ENCODE measurements around the gene PIK3C3. TPM values are rescaled to one million over a fixed set of nuclear protein-coding genes. Genes with fewer than 3 reads are reported as not detected.

The PIK3C3 gene
- total and polyA plus RNA-seq, 9 of the 15 experiments (the other 6 are each of a cell fraction or from before 2014, with no cell fraction given), result 27.0 to 101 (median 42.9) TPM

DNA sequence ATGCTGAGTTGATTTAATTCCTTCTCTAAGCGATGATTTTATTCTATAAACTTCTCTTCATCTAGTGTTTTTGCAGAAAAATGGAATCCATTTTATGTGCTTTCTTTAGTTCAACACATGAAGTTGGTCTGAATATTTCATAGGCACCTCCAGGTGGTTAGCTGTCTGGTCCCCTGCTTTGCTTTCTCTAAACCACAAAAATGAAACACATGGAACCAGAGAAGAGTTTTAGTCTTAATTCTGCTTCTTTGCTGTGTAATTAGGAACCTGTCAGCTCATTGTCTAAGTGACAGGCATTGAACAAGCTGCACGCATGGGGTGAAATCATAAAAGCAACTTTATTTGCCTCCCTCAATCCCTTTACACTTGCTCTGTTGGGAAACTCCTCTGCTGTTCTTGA, 150.4 kb downstream of the PIK3C3 start (continued):
- TF ChIP-seq FOXO4 (CRISPR knock-in tag; IDR thresholded peaks at IDR 0.05), result no peak
- TF ChIP-seq SRSF7 (optimal IDR thresholded peaks at IDR 0.05; ENCODE audit: low read depth, low read length), result no peak
- TF ChIP-seq, protein P1, sequence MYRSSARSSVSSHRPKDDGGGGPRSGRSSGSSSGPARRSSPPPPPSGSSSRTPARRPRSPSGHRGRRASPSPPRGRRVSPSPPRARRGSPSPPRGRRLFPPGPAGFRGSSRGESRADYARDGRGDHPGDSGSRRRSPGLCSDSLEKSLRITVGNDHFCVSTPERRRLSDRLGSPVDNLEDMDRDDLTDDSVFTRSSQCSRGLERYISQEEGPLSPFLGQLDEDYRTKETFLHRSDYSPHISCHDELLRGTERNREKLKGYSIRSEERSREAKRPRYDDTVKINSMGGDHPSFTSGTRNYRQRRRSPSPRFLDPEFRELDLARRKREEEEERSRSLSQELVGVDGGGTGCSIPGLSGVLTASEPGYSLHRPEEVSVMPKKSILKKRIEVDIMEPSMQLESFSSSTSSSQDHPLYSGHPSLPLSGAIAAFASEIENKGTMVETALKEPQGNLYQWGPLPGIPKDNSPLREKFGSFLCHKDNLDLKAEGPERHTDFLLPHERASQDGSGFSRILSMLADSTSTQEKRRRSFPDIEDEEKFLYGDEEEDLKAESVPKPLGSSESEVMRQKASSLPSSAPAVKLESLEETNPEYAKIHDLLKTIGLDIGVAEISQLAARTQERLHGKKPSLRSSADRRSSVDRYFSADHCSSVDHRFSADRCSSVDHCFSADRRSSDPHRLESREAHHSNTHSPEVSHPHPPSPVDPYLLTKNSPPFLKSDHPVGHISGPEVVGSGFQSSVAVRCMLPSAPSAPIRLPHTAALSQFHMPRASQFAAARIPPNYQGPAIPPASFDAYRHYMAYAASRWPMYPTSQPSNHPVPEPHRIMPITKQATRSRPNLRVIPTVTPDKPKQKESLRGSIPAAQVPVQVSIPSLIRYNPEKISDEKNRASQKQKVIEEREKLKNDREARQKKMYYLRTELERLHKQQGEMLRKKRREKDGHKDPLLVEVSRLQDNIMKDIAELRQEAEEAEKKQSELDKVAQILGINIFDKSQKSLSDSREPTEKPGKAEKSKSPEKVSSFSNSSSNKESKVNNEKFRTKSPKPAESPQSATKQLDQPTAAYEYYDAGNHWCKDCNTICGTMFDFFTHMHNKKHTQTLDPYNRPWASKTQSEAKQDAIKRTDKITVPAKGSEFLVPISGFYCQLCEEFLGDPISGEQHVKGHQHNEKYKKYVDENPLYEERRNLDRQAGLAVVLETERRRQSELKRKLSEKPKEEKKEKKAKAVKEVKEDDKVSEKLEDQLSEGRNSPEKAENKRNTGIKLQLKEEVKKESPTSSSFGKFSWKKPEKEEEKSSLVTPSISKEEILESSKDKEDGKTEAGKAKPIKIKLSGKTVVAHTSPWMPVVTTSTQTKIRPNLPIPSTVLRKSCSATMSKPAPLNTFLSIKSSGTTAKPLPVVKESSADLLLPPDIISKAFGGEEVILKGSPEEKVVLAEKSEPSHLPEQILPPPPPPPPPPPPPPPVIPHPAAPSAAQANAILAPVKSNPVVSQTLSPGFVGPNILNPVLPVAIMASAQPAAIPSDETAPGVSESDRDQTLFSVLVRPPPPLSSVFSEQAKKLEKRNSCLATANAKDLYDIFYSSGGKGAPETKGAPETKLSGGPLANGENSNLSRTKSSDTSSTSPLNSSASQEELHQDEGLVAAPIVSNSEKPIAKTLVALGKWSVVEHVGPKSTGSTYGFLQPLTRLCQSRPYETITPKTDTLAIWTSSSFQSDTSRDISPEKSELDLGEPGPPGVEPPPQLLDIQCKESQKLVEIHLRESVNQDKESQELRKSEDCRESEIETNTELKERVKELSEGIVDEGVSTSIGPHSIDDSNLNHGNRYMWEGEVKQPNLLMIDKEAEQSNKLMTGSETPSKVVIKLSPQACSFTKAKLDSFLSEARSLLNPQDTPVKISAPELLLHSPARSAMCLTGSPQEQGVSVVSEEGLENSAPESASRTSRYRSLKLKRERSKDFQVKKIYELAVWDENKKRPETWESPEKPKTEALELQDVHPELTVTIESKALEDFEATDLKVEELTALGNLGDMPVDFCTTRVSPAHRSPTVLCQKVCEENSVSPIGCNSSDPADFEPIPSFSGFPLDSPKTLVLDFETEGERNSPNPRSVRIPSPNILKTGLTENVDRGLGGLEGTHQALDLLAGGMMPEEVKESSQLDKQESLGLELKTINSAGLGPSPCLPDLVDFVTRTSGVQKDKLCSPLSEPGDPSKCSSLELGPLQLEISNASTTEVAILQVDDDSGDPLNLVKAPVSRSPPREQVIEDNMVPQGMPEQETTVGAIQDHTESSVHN (IDR thresholded peaks at IDR 0.05; ENCODE audit: borderline replicate concordance in 1 of 2, low read depth in 1 of 2), result no peak
